Stimulated activated CD4-positive, alpha-beta T cell treated with anti-CD3 and anti-CD28 coated beads, TNF-alpha, amount 100 ng/mL, for 48 hours (primary cell): ENCODE results near the gene TRIM54.

Source experiments
- DNase-seq, 3 donors: peaks; one replicate each; pipeline ENCODE4 v3.0.0-alpha.2; 2020; ENCODE audit warnings: low read depth in 3 of 3

Gene TRIM54

GRCh38 chr2:27356056-27356381 is 73.8 kb downstream of the TRIM54 start:
- DNase-seq: peak in 2 of 3 donors; percentile 24 to 32

GRCh38 chr2:27356382-27357181 is 74.4 kb downstream of the TRIM54 start, which contains the start of gene GTF3C2:
GTF3C2 (minus strand) TSS chr2:27356764; CDS start chr2:27343554, 13,210 bp downstream.
- DNase-seq: peak; percentile 82 to 90 (median 87)
